ENCODE data around the gene BMPR1A.

The BMPR1A gene

GRCh38 chr10:86953747-86954680 lies 197.6 kb downstream of the BMPR1A start:
- CTCF ChIA-PET = interaction anchor here (0.8 to 1.1 kb wide), 2 partner anchors 15 to 19 kb away, joined by 3 to 5 read pairs; no protein-coding TSS in a partner anchor
- peak overlapping the region; percentile 44 for H3K27ac ChIP-seq

GRCh38 chr10:86954681-86955500 lies 198.5 kb downstream of the BMPR1A start:
- ChIA-PET CTCF (interaction anchor here (0.6 to 1.1 kb wide), 4 partner anchors 8 to 20 kb away, joined by 3 to 5 read pairs (median 3); partner anchors contain the start of gene ADIRF), POLR2A (ENCODE audit: low non-redundant PET) (no interaction called here)
- DNase-seq (ENCODE audit: low spot score) = no peak
- no peak for TF ChIP-seq CTCF (conservative IDR thresholded peaks at IDR 0.05; ENCODE audit: low read depth)
- H3K27ac ChIP-seq = peak overlapping the region; percentile 44

More at GRCh38 chr10:86953747-86954680, 197.6 kb downstream of the BMPR1A start:
- no peak for TF ChIP-seq CTCF (conservative IDR thresholded peaks at IDR 0.05; ENCODE audit: low read depth)
- no peak for DNase-seq (ENCODE audit: low spot score)
- POLR2A ChIA-PET (ENCODE audit: low non-redundant PET) = no interaction called here

- ChIA-PET POLR2A (ENCODE audit: low non-redundant PET) (no interaction called here), CTCF (interaction anchor here (0.5 to 0.8 kb wide), 2 partner anchors 12 to 17 kb away, joined by 3 to 4 read pairs; partner anchors contain the start of gene ADIRF)
- peak overlapping the region; percentile 20; the same call in 1 of the 2 replicates for H3K27ac ChIP-seq
- DNase-seq (ENCODE audit: low spot score) = no peak
- no peak for TF ChIP-seq CTCF (conservative IDR thresholded peaks at IDR 0.05; ENCODE audit: low read depth)
Observed at GRCh38 chr10:86955501-86956194, 199.2 kb downstream of the BMPR1A start.

GRCh38 chr10:86956195-86956847 lies 199.9 kb downstream of the BMPR1A start:
- H3K27ac ChIP-seq = peak overlapping the region; percentile 83; the same call in 1 of the 2 replicates
- POLR2A ChIA-PET (ENCODE audit: low non-redundant PET) = interaction anchor here (0.6 kb wide), 1 partner anchor 14 kb away, joined by 3 read pairs; no protein-coding TSS in a partner anchor
- DNase-seq (ENCODE audit: low spot score) = no peak
- TF ChIP-seq CTCF (conservative IDR thresholded peaks at IDR 0.05; ENCODE audit: low read depth) = no peak
- CTCF ChIA-PET = interaction anchor here (0.5 to 0.7 kb wide), 3 partner anchors 14 to 139 kb away, joined by 3 to 4 read pairs (median 4); partner anchors contain the start of genes GLUD1 and SHLD2

GRCh38 chr10:86956848-86957448 lies 200.5 kb downstream of the BMPR1A start:
- peak overlapping the region; percentile 83 for H3K27ac ChIP-seq
- no peak for DNase-seq (ENCODE audit: low spot score)
- no peak for TF ChIP-seq CTCF (conservative IDR thresholded peaks at IDR 0.05; ENCODE audit: low read depth)
- CTCF ChIA-PET = interaction anchor here (0.6 to 0.7 kb wide), 2 partner anchors 14 to 138 kb away, joined by 3 to 4 read pairs; partner anchors contain the start of genes GLUD1 and SHLD2
- POLR2A ChIA-PET (ENCODE audit: low non-redundant PET) = interaction anchor here (0.6 kb wide), 1 partner anchor 14 kb away, joined by 3 read pairs; no protein-coding TSS in a partner anchor

All from RWPE1 (cell line).